Testis (tissue), 2 donors: Measurements from ENCODE around the gene PAK1.

Experiments used
- POLR2A ChIP-seq: fragments of 450-650 bp; IDR thresholded peaks from one replicate; pipeline ENCODE4 v1.6.1; 2017; ENCODE audit warnings: antibody characterized with exemption, mild to moderate bottlenecking, moderate library complexity
- TF ChIP-seq, protein P1 (sequence below), 3 experiments: fragments of 450-650 bp in 2 of 3; fragments of 200-600 bp in 1 of 3; sonication (generic) in 1 of 3; IDR thresholded peaks; one replicate each; pipeline ENCODE4 v1.5.1; 2016 to 2019; ENCODE audit warnings: antibody characterized with exemption in 3 of 3, mild to moderate bottlenecking in 2 of 3, moderate library complexity in 1 of 3

DNA sequence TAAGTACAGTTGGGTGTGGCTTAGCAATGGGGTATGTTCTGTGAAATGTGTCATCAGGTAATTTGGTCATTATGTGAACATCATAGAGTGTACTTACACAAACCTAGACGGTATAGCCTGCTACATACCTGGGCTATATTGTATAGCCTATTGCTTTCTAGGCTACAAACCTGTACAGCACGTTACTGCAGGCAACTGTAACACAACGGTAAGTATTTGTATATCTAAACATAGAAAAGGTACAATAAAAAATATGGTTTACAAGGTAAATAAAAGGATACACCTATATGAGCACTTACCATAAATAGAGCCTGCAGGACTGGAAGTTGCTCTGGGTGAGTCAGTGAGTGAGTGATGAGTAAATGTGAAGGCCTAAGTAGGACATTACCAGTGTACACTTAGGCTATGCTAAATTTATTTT is 99.3 kb downstream of the PAK1 start:
- TF ChIP-seq POLR2A, result no peak
- TF ChIP-seq, protein P1, sequence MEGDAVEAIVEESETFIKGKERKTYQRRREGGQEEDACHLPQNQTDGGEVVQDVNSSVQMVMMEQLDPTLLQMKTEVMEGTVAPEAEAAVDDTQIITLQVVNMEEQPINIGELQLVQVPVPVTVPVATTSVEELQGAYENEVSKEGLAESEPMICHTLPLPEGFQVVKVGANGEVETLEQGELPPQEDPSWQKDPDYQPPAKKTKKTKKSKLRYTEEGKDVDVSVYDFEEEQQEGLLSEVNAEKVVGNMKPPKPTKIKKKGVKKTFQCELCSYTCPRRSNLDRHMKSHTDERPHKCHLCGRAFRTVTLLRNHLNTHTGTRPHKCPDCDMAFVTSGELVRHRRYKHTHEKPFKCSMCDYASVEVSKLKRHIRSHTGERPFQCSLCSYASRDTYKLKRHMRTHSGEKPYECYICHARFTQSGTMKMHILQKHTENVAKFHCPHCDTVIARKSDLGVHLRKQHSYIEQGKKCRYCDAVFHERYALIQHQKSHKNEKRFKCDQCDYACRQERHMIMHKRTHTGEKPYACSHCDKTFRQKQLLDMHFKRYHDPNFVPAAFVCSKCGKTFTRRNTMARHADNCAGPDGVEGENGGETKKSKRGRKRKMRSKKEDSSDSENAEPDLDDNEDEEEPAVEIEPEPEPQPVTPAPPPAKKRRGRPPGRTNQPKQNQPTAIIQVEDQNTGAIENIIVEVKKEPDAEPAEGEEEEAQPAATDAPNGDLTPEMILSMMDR (IDR thresholded peaks at IDR 0.05), result no peak
